IPS-15b (cell line): ENCODE results near the gene TXNRD3.

ENCODE experiments used
- H3K27me3 ChIP-seq: one replicate; pipeline ENCODE4 v1.6.1; 2013; ENCODE audit warnings: low read length; ENCODE audit not compliant: control insufficient read depth, insufficient read depth
- H3K36me3 ChIP-seq: one replicate; pipeline ENCODE4 v1.6.1; 2013; ENCODE audit warnings: low read length; ENCODE audit not compliant: control insufficient read depth, insufficient read depth
- H3K4me1 ChIP-seq: one replicate; pipeline ENCODE4 v1.6.1; 2013; ENCODE audit warnings: mild to moderate bottlenecking, low read length; ENCODE audit not compliant: control insufficient read depth, insufficient read depth
- H3K4me3 ChIP-seq: one replicate; pipeline ENCODE4 v1.5.1; 2013; ENCODE audit warnings: low read depth, low read length
- H3K9ac ChIP-seq: one replicate; pipeline ENCODE4 v1.6.1; 2013; ENCODE audit warnings: low read depth, mild to moderate bottlenecking, low read length
- H3K9me3 ChIP-seq: one replicate; pipeline ENCODE4 v1.6.1; 2013; ENCODE audit warnings: mild to moderate bottlenecking, low read length; ENCODE audit not compliant: control insufficient read depth, insufficient read depth

Gene TXNRD3

DNA sequence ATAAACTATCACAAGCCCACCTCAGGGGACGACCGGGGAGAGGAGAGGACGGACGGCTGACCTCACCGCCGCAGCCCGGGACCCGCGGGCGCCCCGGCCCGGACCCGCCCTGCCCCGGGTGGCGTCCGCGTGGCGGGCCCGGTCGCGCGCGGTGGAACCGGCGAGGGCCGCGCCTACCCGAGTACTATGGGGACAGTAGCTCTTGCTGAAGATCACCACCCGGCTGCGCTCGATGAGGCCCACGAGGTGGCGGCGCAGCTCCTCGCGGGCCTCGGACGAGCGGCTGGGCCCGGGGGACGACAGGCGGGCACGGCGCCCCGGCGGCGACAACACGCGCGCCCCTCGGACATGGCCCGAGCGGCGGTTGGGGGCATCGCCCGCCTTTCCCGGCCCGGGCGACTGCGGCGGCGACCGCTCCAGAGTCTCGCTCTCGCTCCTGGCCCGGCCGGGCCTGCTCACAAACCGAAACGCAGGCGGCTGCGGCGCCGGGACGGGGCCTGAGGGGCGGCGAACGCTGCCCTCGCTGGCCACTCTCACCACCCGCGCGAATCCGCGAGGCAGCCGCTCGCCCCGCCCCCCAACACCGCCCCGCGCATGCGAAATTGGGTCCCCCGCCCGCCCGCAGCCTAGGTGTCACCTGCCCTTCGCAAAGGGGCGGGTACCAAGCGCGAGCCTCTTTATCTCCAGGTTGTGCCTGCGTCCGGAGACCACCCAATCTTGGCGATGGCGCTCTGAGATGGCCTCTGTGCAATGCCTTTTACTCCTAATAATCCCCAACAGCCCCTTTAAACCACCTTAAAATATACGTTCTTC is at the start of gene TXNRD3:
TSS of gene TXNRD3 (minus strand) at position 554 of the 813 bp plus-strand sequence.
- Histone ChIP-seq H3K4me1 (no peaks in the 10 kb centered on the region), H3K9ac (no peak within 1 kb of the TSS), H3K36me3 (no peaks in the 10 kb centered on the region), H3K9me3 (no peaks in the 10 kb centered on the region), H3K27me3 (peaks cover 38% of the 10 kb centered on the region), H3K4me3 (peak within 1 kb of the TSS; percentile 45)

- no peaks in the 10 kb centered on the region for H3K36me3 ChIP-seq
- peak within 1 kb of the TSS; percentile 61 for H3K9ac ChIP-seq
- H3K9me3 ChIP-seq = no peaks in the 10 kb centered on the region
- H3K4me3 ChIP-seq = peak within 1 kb of the TSS; percentile 72
- no peaks in the 10 kb centered on the region for H3K4me1 ChIP-seq
- H3K27me3 ChIP-seq = peaks cover 28% of the 10 kb centered on the region
Observed at GRCh38 chr3:126703512-126704493, 48.9 kb upstream of the TXNRD3 start, which contains the start of gene CHCHD6. CHCHD6 (plus strand) TSS chr3:126704240; CDS start chr3:126704313, 73 bp downstream.

DNA sequence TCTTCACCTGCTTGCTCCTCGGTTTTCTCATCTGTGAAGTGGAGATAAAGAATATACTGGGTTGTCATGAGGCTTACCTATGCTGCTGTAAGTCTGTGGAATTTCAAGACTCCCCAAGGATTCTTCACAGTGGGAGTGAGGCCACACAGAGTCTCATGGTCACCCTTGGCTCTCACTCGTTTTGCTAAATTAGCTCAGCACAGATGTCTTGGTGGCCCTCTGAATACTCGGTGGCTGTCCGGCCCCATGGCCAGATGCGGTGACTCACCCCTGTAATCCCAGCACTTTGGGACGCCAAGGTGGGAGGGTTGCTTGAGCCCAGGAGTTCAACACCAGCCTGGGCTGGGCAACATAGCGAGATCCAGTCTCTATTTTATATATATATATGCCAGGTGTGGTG is 44.1 kb upstream of the TXNRD3 start:
- Histone ChIP-seq H3K4me1 (no peaks in the 10 kb centered on the region), H3K9me3 (no peaks in the 10 kb centered on the region), H3K36me3 (no peaks in the 10 kb centered on the region), H3K27me3 (peaks cover 20% of the 10 kb centered on the region), H3K9ac (no peak overlapping the region), H3K4me3 (no peak overlapping the region)

- Histone ChIP-seq H3K9me3 (no peaks in the 10 kb centered on the region), H3K36me3 (no peaks in the 10 kb centered on the region), H3K4me3 (no peak overlapping the region), H3K9ac (no peak overlapping the region), H3K27me3 (peaks cover 6% of the 10 kb centered on the region), H3K4me1 (no peaks in the 10 kb centered on the region)
Observed at GRCh38 chr3:126696701-126697267, 41.9 kb upstream of the TXNRD3 start.

- Histone ChIP-seq H3K9me3 (no peaks in the 10 kb centered on the region), H3K9ac (no peak overlapping the region), H3K4me1 (no peaks in the 10 kb centered on the region), H3K4me3 (no peak overlapping the region), H3K36me3 (no peaks in the 10 kb centered on the region), H3K27me3 (no peaks in the 10 kb centered on the region)
Observed at GRCh38 chr3:126693921-126694320, 39.0 kb upstream of the TXNRD3 start.

GRCh38 chr3:126692858-126693257 is 37.9 kb upstream of the TXNRD3 start:
- H3K27me3 ChIP-seq = no peaks in the 10 kb centered on the region
- H3K4me1 ChIP-seq = no peaks in the 10 kb centered on the region
- no peaks in the 10 kb centered on the region for H3K36me3 ChIP-seq
- H3K9me3 ChIP-seq = no peaks in the 10 kb centered on the region
- H3K9ac ChIP-seq = no peak overlapping the region
- H3K4me3 ChIP-seq = no peak overlapping the region

DNA sequence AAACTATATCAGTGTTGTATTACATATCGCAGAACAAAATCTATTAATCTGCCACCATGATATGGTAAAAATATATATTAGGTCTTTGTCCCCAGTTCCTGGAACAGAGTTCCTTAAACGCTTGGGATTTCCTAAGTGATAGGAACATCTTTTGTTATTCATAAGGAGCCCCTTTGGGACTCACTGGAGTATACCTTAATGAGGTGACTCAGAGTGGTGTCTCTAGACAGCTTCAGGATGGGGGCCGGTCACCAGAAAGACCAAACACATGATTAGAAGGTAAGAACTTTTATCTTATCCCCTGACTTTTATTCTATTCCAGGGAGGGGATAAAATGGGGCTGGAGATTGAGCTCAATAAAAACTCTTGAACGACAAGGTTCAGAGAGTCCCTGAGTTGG is 36.8 kb upstream of the TXNRD3 start:
- no peak overlapping the region for H3K4me3 ChIP-seq
- no peak overlapping the region for H3K9ac ChIP-seq
- H3K9me3 ChIP-seq = no peaks in the 10 kb centered on the region
- no peaks in the 10 kb centered on the region for H3K27me3 ChIP-seq
- H3K4me1 ChIP-seq = no peaks in the 10 kb centered on the region
- H3K36me3 ChIP-seq = no peaks in the 10 kb centered on the region

- Histone ChIP-seq H3K36me3 (no peaks in the 10 kb centered on the region), H3K4me1 (peaks cover 3% of the 10 kb centered on the region), H3K9ac (no peak overlapping the region), H3K27me3 (peaks cover 3% of the 10 kb centered on the region), H3K4me3 (no peak overlapping the region), H3K9me3 (no peaks in the 10 kb centered on the region)
Observed at GRCh38 chr3:126685493-126685892, 30.6 kb upstream of the TXNRD3 start.

GRCh38 chr3:126685021-126685420 is 30.1 kb upstream of the TXNRD3 start:
- no peak overlapping the region for H3K4me3 ChIP-seq

DNA sequence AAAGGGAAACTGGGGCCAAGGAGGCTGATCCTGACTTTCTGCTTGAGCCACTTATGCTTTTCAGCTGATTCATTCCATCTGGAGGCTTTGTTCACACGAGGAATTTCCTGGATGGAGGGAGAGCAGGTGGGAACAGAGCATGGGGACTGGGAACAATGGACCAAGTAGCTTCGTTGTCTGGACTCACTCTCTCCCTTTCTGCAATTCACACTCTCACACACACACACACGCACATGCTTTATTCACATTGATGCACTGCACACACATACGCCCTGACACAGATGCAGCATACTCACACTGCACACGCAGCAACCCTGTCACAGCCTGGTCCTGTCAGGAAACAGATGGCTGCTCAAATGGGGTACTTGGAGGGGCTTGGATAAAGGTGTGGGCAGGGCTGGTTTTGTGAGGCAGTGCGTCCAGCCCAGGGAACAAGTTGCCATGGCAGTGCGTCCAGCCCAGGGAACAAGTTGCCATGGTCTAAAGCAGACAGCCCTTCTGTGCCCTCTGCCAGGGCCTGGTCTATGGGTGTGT is 29.4 kb upstream of the TXNRD3 start:
- H3K4me1 ChIP-seq = peaks cover 3% of the 10 kb centered on the region

More at GRCh38 chr3:126685021-126685420, 30.1 kb upstream of the TXNRD3 start:
- Histone ChIP-seq H3K4me1 (peaks cover 3% of the 10 kb centered on the region), H3K9me3 (no peaks in the 10 kb centered on the region), H3K27me3 (peaks cover 8% of the 10 kb centered on the region), H3K9ac (no peak overlapping the region), H3K36me3 (no peaks in the 10 kb centered on the region)

DNA sequence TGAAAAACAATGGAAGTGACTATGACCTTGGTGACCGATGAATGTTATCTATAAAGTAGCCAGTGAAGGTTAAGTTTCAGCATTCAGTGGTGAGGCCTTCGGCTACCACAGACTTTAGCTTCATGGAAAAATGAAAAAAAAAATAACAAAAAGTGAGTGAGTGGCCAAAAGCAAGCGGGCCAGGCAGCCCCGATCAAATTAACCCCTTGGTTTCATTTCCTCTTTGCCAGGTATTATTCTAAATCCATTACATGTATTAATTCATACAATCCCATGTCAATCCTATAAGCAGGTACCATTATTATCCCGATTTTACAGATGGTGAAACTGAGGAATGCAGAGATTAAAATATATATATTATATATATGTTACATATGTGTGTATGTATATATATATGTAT is 28.1 kb upstream of the TXNRD3 start:
- no peak overlapping the region for H3K4me3 ChIP-seq
- no peaks in the 10 kb centered on the region for H3K36me3 ChIP-seq
- H3K27me3 ChIP-seq = peaks cover 21% of the 10 kb centered on the region
- no peaks in the 10 kb centered on the region for H3K9me3 ChIP-seq
- peaks cover 3% of the 10 kb centered on the region for H3K4me1 ChIP-seq
- H3K9ac ChIP-seq = no peak overlapping the region

More for the DNA sequence above, 29.4 kb upstream of the TXNRD3 start:
- no peaks in the 10 kb centered on the region for H3K36me3 ChIP-seq
- peaks cover 14% of the 10 kb centered on the region for H3K27me3 ChIP-seq
- no peak overlapping the region for H3K4me3 ChIP-seq
- no peak overlapping the region for H3K9ac ChIP-seq
- H3K9me3 ChIP-seq = no peaks in the 10 kb centered on the region
